OCI-LY3 (cell line): ENCODE data around the gene NRSN1.

Source experiments
- CTCF ChIP-seq: fragments of 200-600, 300-600 bp; sonication (generic); IDR thresholded peaks from 2 replicates; pipeline ENCODE4 v1.5.1; 2014; ENCODE audit warnings: antibody characterized with exemption, low read length, low read depth
- EZH2phosphoT487 ChIP-seq: fragments of 200-600 bp; shearing (Covaris generic); IDR thresholded peaks from 2 replicates; pipeline ENCODE4 v1.6.1; 2018; ENCODE audit warnings: antibody characterized with exemption, mixed run types, low read depth

GRCh38 chr6:24092407-24092806, 33.6 kb upstream of the NRSN1 start:
- no peak for TF ChIP-seq CTCF
- TF ChIP-seq EZH2phosphoT487, result no peak
